Nucleus accumbens (tissue), 56 donors: ENCODE measurements around the gene FAM47B.

Experiments used
- DNase-seq, 56 donors: peaks; one replicate each; lab custom pipeline; 2025; lab: John Stamatoyannopoulos, UW

The FAM47B gene

DNA sequence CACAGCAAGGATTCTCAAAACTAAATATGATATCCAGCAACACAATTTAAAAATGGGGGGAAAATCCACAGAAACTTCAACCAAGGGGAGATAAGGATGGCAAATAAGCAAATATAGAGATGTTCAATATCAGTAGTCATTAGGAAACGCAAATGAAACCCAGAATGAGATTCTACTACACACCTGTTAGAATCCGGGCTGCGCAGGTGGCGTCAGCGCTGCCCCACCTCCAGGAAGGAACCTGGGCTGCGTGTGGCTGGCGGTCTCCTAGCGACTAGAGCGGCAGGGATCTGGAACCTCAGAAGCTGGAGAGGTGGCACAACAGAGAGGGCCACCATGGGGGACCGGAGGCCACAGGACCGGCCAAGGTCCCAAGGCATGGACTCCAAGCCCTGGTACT is at the start of gene FAM47B:
Gene FAM47B (plus strand): TSS at position 301 of the 400 bp plus-strand sequence. CDS start 36 bp downstream, at position 337.
- no peak for DNase-seq

DNA sequence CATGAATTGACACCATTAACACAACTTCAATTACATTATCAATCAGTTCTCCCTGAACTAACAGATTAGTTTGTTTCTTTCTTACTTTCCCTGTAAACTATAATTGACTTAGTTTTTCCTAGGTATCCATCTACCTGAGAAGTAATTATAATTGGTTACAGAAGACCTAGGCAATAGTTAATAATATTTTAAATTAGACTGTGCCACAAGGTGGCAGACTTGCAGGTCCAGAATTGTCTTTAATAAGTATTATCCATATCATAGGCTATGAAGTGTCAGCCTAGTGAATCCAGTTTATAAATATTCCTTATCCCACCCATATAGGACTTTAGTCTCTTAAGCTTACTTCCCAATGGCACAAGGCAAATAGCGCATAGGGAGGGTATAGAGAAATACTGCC is 48.9 kb upstream of the FAM47B start:
- no peak for DNase-seq

GRCh38 chrX:34900691-34901090 is 41.9 kb upstream of the FAM47B start:
- no peak for DNase-seq

DNA sequence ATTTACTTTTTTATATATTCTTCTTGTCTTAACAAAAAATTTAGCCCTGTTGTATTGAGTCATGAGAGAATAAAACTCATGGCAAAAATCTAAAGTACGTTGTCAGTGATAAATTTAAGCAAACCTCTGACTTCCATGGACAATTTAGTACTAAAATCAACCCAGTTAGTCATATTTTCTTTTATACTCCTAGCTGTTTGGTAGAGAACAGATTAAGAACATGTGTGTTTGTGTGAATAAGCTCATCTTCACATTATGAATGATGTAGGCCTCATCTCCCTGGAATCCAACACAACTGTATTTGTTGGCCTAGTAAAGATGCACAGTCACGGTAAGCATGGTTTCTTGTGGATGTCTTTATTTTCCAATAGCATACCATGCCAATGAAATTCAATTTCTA is 40.8 kb upstream of the FAM47B start:
- no peak for DNase-seq

DNA sequence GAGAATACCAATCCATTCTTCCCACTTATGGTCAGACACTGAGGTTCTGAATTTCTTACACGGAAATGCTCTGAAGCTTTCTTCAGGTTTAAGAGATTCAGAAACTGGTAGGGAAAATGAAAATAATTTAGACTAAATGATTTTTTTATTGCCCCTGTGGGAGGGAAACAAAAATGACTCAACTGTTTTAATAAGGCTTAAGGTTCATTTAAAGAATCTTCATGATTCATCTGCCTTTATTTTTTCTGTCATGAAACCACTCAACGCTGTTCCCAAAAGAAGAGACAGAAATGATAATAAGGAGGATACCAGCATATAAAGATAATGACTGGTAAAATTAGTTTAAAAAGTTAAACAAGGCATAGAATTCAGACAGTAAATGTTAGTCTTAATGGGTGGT is 39.3 kb upstream of the FAM47B start:
- no peak for DNase-seq

DNA sequence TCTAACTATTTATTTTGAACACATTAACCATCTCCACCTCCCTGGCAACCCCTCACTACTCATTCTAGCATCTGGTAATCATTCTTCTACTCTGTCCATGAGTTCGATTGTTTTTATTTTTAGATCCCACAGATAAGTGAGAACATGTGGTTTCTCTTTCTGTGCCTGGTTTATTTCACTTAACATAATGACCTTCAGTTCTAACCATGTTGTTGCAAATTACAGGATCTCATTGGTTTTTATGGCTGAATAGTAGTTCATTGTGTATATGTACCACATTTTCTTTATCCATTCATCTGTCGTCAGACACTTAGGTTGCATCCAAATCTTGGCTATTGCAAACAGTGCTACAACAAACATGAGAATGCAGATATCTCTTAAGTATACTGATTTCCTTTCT is 33.4 kb upstream of the FAM47B start:
- DNase-seq, result no peak

DNA sequence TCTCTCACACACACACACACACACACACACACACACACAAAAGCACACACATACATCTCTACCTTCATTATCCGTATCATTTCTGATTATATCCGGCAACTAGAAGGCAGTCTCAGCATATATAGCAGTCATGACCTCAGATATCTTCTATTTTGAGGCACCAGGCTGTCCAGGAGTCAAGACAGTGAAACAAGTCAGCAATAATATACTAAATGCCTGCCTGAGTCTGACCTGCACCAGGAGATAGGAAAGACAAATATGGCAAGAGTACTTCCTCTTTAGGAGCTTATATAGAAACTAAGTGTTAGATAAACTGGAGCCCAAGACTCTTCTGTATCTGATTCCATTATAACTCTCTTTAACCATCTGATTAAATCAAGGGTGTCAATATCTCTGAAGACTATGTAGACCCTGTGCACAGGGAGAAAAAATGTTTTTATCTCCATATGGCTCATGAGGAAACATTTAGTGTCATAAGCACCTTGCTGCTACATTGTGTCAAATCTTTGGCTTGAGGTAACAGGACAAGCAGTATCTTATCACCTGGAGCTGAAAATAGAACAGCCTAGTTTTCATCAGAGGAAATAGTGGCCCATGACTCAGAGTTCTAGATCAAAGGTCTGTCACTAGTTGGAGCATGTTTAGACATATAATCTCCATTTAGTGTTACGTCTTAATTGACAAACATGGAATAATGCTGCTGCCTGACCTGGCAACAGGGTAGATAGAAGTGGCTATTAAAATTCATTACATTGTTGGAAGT is 27.0 kb upstream of the FAM47B start:
- no peak for DNase-seq

DNA sequence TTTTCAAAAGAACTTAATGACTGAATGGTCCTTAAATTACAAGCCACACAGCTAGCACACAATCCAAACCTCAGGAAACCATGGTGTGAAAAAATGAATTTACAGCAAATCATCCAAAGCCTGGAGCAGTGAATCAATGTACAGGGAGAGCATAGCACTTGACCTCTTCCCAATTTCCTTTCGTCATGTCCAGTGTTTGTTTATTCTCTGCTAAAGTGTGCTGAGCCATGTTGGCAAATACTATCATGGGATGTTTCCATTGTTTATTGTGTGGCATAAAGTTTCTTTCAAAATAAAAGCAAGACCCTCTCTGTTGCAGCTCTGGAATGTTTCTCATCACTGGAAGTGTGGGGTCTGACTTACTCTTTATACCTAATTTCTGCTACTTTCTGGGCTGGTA is 25.4 kb upstream of the FAM47B start:
- no peak for DNase-seq

GRCh38 chrX:34918091-34918736 is 24.4 kb upstream of the FAM47B start:
- DNase-seq, result no peak

- no peak for DNase-seq
Observed at GRCh38 chrX:34918856-34919255, 23.7 kb upstream of the FAM47B start.

GRCh38 chrX:34927866-34928265 is 14.7 kb upstream of the FAM47B start:
- DNase-seq, result no peak

- DNase-seq, result peak in 1 of 56 donors; percentile 0
Observed at GRCh38 chrX:34943235-34943634, 639 bp downstream of the FAM47B start.

- no peak for DNase-seq
Observed at GRCh38 chrX:34956916-34957315, 14.3 kb downstream of the FAM47B start.

GRCh38 chrX:34961662-34962061 is 19.1 kb downstream of the FAM47B start:
- no peak for DNase-seq

DNA sequence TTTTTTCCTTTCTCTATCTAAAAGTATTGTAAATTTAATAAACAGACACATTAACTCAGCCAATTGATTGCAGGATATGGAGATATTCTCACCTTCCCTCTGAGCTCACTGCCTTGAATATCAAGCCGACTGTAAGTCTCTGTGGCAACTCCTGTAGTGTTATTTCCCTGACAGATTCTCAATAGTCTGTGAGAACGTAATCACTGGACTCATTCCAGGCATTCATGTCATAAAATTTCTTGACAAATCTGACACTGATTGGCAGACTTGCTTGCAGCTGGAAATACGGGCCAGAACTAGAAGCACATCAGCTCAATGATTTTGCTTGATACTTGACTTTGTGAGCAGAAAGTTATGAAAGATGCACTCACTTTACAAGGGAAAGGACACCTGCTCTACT is 29.6 kb downstream of the FAM47B start:
- no peak for DNase-seq

- no peak for DNase-seq
Observed at GRCh38 chrX:34978171-34978570, 35.6 kb downstream of the FAM47B start.

DNA sequence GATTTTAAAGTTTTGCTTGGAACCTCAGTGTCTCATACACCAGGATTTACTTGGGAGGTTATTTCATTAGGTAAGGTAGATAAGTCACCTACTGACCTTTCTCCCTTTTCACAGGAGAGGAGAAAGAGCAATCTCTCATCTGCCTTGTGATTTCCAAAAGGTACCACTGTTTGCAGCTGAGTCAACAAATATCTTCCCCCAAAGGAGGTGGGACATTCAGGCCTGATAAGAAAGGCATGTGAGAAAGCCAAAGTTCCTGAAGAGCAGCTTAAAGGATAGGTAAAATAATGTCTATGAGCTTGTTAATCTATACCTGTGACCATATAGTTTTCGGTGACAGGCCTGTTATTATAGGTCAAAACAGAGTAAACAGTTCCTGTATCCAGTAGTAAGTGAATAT is 45.0 kb downstream of the FAM47B start:
- no peak for DNase-seq
